Measurements from ENCODE around the gene SBF2.
"Not testable (repeated sequence)": the region's sequence is repeated elsewhere in the genome, so short reads cannot be mapped to it uniquely, and the experiment has no call there.

Gene SBF2

GRCh38 chr11:10072841-10073240 lies 221.2 kb downstream of the SBF2 start:
- no peak for DNase-seq

DNA sequence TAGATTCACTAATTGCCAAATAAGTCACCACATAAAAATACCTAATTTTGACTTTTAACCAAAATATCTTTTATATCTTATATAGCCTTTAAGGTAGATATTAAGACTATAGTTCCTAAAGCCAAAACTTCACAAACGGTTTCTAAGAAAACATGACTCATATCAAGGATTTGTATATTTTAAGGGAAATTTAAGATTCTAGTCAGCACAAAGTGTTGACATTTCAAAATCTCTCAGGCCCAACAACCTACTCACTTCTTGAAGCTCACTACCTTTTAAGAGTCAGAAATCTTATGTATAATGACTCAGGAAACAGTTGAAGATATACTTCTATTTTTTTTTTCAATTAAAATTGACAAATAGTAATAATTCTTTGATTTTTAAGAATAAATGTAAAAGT lies 221.9 kb downstream of the SBF2 start:
- DNase-seq, result no peak

GRCh38 chr11:10067629-10068300 lies 226.3 kb downstream of the SBF2 start:
- no peak for DNase-seq

GRCh38 chr11:10066441-10066840 lies 227.6 kb downstream of the SBF2 start:
- no peak for DNase-seq

DNA sequence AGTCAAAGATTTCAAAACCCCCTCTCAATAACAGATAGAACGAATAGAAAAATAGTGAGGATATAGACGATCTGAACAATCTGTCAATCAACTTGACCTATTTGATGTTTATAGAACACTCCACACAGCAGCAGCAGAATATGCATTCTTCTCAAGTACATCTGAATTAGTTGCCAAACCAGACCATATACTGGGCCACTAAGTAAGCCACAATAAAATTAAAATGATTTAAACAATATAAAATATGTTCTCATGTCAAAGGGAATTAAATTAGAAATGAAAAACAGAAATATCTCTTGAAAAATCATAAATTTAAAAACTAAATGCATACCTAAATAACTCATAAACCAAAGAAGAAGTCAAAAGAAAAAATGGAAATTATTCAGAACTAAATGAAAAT lies 229.2 kb downstream of the SBF2 start:
- DNase-seq, result no peak

DNA sequence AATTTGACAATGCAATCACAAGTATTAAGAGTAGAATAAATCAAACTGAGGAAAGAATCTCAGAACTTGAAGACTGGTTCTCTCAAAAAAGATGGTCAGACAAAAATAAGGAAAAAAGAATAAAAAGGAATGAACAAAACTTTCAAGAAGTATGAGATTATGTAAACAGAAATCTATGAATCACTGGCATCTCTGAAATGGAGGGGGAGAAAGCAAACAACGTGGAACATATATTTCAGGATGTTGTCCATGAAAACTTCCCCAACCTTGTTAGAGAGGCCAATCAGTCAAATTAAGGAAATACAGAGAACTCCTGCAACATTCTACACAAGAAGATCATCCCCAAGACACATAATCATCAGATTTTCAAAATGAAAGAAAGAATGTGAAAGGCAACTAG lies 235.7 kb downstream of the SBF2 start:
- no peak for DNase-seq

- no peak for DNase-seq
These were observed 242.0 kb downstream of the SBF2 start for GRCh38 chr11:10051868-10052586.

DNA sequence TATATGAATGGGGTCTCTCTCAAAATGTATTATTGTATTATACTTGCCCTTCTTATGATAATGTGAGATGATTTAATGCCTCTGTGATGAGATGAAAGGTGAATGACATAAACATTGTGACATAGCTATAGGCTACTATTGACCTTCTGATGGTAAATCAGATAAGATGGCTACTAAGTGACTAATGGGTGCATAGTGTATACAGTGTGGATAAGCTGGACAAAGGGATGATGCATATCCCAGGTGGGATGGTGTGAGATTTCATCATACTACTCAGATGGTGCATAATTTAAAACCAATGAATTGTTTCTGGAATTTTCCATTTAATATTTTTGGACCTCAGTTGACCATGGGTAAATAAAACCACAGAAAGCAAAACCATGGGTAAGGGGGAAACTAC lies 243.5 kb downstream of the SBF2 start:
- no peak for DNase-seq

GRCh38 chr11:10049756-10050155 lies 244.3 kb downstream of the SBF2 start:
- no peak for DNase-seq

DNA sequence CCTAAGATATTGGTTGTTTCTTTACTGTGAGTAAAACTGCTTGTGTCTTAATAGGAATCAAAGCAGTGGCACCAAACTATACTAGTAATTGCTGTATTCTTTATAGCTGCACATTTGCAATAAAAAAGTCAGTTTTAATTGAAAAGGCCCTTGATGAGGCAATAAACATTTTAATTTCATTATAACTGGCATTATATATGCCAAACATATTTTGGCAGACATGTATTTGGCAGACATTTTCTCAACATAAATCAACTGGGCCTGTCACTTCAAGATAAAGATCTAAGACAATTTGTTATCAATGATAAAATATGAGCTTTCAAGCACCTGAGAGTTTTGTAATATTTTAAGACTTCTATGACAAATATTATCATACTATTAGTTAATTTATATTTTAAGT lies 245.7 kb downstream of the SBF2 start:
- no peak for DNase-seq

GRCh38 chr11:10044618-10045017 lies 249.4 kb downstream of the SBF2 start:
- no peak for DNase-seq

DNA sequence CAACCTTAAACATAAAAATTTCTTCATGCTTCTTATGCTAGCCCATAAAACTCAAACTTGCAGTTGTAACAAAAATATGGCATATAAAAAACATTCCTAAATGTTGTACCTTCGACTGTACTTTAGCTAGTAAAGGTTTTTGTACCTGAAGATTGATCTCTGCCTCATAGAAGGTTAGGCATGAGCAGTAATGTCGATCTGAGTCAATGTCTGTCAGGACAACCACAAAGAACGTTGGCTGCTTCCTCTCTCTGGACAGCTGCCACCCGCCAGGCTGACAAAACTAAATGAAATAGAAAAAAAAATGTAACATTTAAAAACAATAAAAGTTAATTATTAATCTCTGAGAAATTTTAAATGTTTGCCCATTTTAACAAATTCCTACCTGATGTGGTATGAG lies 251.3 kb downstream of the SBF2 start:
- no peak for DNase-seq

GRCh38 chr11:10041748-10042446 lies 252.1 kb downstream of the SBF2 start:
- DNase-seq, result no peak

DNA sequence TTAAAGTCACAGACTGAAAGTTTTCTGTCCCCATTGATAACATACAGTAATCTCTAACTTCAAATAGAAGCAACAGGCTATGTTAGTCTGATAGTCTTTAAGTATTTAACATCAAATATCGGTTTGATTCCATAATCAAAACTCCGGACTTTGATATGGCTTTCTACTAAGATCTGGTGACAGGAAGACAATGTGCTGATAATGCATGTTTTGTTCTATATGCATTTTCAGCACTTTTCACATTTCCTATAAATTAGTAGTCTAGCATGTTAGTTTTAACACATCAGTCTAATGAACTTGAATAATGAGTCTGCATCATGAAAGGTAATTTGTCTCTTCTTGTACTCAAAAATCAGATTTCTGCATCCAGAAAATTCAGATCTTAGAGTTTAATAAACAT lies 252.7 kb downstream of the SBF2 start:
- no peak for DNase-seq

GRCh38 chr11:10038521-10039302 lies 255.3 kb downstream of the SBF2 start:
- no peak for DNase-seq

- DNase-seq, result not testable (repeated sequence)
These were observed 258.1 kb downstream of the SBF2 start for GRCh38 chr11:10035932-10036331.

DNA sequence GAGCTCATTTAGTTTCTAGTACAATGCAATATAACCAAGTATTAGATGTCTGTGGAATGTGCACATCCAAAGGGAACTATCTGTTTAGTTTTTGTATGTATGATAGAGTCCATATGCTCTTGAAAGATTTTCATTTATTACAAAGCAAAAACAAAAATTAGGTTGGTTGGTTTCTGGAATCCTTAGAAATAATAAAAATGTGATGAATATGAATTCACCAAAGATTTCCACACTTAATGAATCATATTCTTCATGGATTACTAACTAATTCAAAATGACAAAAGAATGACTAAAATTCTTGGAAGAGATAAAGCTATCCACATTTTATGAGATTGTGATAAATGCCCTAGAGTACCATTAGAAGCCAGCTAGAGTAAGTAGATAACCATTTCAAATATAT lies 261.1 kb downstream of the SBF2 start:
- no peak for DNase-seq

GRCh38 chr11:10030122-10030490 lies 263.9 kb downstream of the SBF2 start:
- DNase-seq, result no peak

GRCh38 chr11:10029386-10030121 lies 264.5 kb downstream of the SBF2 start:
- DNase-seq, result no peak

DNA sequence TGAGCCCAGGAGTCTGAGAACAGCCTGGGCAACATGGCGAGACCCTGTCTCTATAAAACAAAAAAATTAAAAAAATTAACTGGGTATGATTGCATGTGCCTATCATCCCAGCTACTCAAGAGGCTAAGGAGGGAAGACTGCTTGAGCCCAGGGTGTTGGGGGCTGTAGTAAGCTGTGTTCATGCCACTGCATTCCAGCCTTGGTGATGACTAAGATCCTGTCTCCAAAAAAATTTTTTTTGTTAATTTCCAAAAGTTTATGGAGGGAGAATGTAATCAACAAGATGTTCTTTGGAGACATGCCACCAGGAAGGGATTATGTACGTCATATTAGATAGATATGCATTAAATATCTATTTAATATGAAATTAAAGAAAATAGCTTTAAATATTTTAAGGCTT lies 267.5 kb downstream of the SBF2 start:
- DNase-seq, result no peak

- DNase-seq, result no peak
These were observed 270.8 kb downstream of the SBF2 start for GRCh38 chr11:10023212-10023611.

Data from amygdala (tissue), 56 donors.